Testis (tissue), 2 donors: ENCODE measurements around the gene STRIP2.

Experiments
- POLR2A ChIP-seq: fragments of 450-650 bp; IDR thresholded peaks from one replicate; pipeline ENCODE4 v1.6.1; 2017; ENCODE audit warnings: antibody characterized with exemption, mild to moderate bottlenecking, moderate library complexity
- TF ChIP-seq, protein P1 (sequence below), 3 experiments: fragments of 450-650 bp in 2 of 3; fragments of 200-600 bp in 1 of 3; sonication (generic) in 1 of 3; IDR thresholded peaks; one replicate each; pipeline ENCODE4 v1.5.1; 2016 to 2019; ENCODE audit warnings: antibody characterized with exemption in 3 of 3, mild to moderate bottlenecking in 2 of 3, moderate library complexity in 1 of 3

DNA sequence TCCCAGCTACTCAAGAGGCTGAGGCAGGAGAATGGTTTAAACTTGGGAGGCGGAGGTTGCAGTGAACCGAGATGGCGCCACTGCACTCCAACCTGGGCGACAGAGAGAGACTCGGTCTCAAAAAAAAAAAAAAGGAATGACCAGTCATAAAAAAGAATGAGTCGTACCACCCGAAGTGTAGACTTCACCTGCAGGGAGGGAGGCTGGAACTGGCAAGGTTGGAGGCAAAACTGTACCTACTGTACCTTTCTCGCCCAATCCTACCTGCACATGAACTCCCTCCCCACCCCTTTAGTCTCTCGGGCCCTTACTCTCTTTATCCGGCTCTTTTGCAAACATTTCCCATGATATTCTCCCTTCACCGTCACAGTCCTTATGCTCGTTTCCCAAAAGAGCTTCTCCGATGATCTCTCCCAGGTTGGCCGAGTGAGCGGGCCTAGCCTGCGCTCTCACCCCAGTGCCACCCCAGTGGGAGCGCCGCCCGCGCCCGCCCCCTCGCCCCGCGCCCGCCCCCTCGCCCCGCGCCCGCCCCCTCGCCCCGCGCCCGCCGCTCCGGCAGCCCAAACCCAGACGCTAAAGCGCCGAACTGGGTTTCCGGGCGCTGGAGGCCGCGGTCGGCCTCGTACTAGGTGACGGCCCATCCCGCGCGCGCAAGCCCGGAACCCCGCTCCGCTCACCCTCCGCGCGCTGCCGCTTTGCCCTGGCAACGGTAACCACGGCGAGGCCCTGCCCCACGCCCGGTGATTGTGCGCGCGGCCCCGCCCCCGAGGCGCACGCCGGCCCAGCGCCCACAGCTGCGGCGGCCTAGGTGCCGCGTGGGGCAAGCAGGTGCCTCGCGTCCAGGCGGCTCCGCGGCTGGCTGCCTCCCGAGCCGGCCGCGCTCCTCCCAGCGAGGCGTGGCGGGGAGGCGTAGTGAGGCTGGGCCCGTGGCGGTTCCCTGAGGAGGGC lies 67.8 kb downstream of the STRIP2 start, which contains the start of gene SMKR1:
- TF ChIP-seq, protein P1, sequence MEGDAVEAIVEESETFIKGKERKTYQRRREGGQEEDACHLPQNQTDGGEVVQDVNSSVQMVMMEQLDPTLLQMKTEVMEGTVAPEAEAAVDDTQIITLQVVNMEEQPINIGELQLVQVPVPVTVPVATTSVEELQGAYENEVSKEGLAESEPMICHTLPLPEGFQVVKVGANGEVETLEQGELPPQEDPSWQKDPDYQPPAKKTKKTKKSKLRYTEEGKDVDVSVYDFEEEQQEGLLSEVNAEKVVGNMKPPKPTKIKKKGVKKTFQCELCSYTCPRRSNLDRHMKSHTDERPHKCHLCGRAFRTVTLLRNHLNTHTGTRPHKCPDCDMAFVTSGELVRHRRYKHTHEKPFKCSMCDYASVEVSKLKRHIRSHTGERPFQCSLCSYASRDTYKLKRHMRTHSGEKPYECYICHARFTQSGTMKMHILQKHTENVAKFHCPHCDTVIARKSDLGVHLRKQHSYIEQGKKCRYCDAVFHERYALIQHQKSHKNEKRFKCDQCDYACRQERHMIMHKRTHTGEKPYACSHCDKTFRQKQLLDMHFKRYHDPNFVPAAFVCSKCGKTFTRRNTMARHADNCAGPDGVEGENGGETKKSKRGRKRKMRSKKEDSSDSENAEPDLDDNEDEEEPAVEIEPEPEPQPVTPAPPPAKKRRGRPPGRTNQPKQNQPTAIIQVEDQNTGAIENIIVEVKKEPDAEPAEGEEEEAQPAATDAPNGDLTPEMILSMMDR (IDR thresholded peaks at IDR 0.05): no peak
- no peak for TF ChIP-seq POLR2A
